K562 (cell line): ENCODE results near the gene ERCC6. TPM values are rescaled to one million over a fixed set of nuclear protein-coding genes. Genes with fewer than 3 reads are reported as not detected.

Experiments
- ATAC-seq: fragments of 200-7000 bp; cut with Tn5 transposase; 3 replicates; pipeline ENCODE4 v1.9.1; 2020; ENCODE audit warnings: moderate library complexity
- BruUV-seq: library from RNA; stranded (reverse); fragments of 400-500 nt; replicated peaks from 2 replicates; lab custom pipeline; 2021; lab: Mats Ljungman, UMichigan
- CTCF ChIA-PET: fragments of 300-600 bp; formaldehyde crosslinking; extraction: SDS; loops from one replicate; lab custom pipeline; 2021; ENCODE audit warnings: low intra/inter-chr PET ratio; lab: Yijun Ruan, JAX
- POLR2A ChIA-PET: fragments of 300-600, 350-650 bp; sonication (Branson Sonifier 250); formaldehyde crosslinking; extraction: SDS; loops from one replicate; lab custom pipeline; 2021; ENCODE audit warnings: antibody characterized with exemption, inconsistent platforms; lab: Yijun Ruan, JAX
- DNase-seq, 4 experiments: peaks; one replicate each; pipeline versions ENCODE4 v3.0.0 to v3.0.0-alpha.2; 2011 to 2018; ENCODE audit warnings: low spot score in 3 of 4, mixed read lengths in 3 of 4; ENCODE audit errors: extremely low read depth in 1 of 4
- FAIRE-seq: peaks from 2 replicates; lab custom pipeline; 2011; peaks lifted over from hg19 to GRCh38; lab: Jason Lieb, UNC
- H2AFZ ChIP-seq: 2 replicates; pipeline ENCODE4 v1.6.0; 2011; ENCODE audit warnings: low read depth, low read length, control low read depth, inconsistent platforms
- H3K27ac ChIP-seq: fragments of 200-600 bp; 3 replicates; pipeline ENCODE4 v1.8.0; 2011; ENCODE audit warnings: low read depth, mild to moderate bottlenecking, control low read depth, inconsistent platforms, low read length, moderate library complexity, mixed read lengths; ENCODE audit errors: extremely low read depth
- H3K27me3 ChIP-seq, 2 experiments: fragments of 300-600 bp in 1 of 2; 2 replicates in 1 of 2; 3 replicates in 1 of 2; pipeline versions ENCODE4 v1.6.0 to v1.8.0; 2011; ENCODE audit warnings: inconsistent platforms in 2 of 2, low read length in 2 of 2, mild to moderate bottlenecking in 1 of 2, mixed read lengths in 1 of 2, moderate library complexity in 1 of 2; ENCODE audit not compliant: control insufficient read depth in 2 of 2, insufficient read depth in 2 of 2
- H3K36me3 ChIP-seq: fragments of 300-600 bp; 3 replicates; pipeline ENCODE4 v1.8.0; 2011; ENCODE audit warnings: mild to moderate bottlenecking, low read length, inconsistent platforms; ENCODE audit not compliant: control insufficient read depth, insufficient read depth
- H3K4me1 ChIP-seq, 2 experiments: fragments of 200-600 bp in 1 of 2; replicated peaks in 1 of 2; 2 replicates in 1 of 2; 3 replicates in 1 of 2; pipeline versions ENCODE4 v1.5.1 to v1.8.0; 2011; ENCODE audit warnings: inconsistent platforms in 2 of 2, low read length in 2 of 2, mild to moderate bottlenecking in 1 of 2, mixed read lengths in 1 of 2, moderate library complexity in 1 of 2; ENCODE audit not compliant: control insufficient read depth in 2 of 2, insufficient read depth in 2 of 2
- H3K4me2 ChIP-seq: 2 replicates; pipeline ENCODE4 v1.6.1; 2011; ENCODE audit warnings: low read length, control low read depth, inconsistent platforms, mixed read lengths; ENCODE audit not compliant: insufficient read depth
- H3K4me3 ChIP-seq: fragments of 200-600 bp; sonication (generic), shearing (Covaris generic); 2 replicates; pipeline ENCODE4 v1.5.1; 2016; ENCODE audit warnings: control low read depth, inconsistent platforms
- H3K79me2 ChIP-seq: fragments of 200-600 bp; 3 replicates; pipeline ENCODE4 v1.8.0; 2011; ENCODE audit warnings: low read length, inconsistent platforms; ENCODE audit not compliant: control insufficient read depth, insufficient read depth
- H3K9ac ChIP-seq, 2 experiments: 2 replicates each; pipeline versions ENCODE4 v1.6.0 to v1.6.1; 2011; ENCODE audit warnings: low read depth in 2 of 2, low read length in 2 of 2, control low read depth in 1 of 2, inconsistent platforms in 1 of 2, mild to moderate bottlenecking in 1 of 2, mixed read lengths in 1 of 2; ENCODE audit not compliant: insufficient read depth in 1 of 2
- H3K9me1 ChIP-seq: one replicate; pipeline ENCODE4 v1.6.0; 2011; ENCODE audit warnings: inconsistent platforms, mild to moderate bottlenecking, low read length, moderate library complexity; ENCODE audit not compliant: control insufficient read depth, insufficient read depth
- H3K9me3 ChIP-seq: replicated peaks from 2 replicates; pipeline ENCODE4 v1.5.1; 2011; ENCODE audit warnings: low read depth, low read length, inconsistent platforms; ENCODE audit not compliant: control insufficient read depth, insufficient read depth
- H4K20me1 ChIP-seq: replicated peaks from 2 replicates; pipeline ENCODE4 v1.6.1; 2011; ENCODE audit warnings: low read length, inconsistent platforms, mixed read lengths; ENCODE audit not compliant: control insufficient read depth, insufficient read depth
- CEBPB ChIP-seq: fragments of 450-650 bp; IDR thresholded peaks from 2 replicates; pipeline ENCODE4 v1.6.1; 2016; ENCODE audit warnings: missing genetic modification characterization, missing compliant biosample characterization
- CEBPG ChIP-seq, 3 experiments: fragments of 200-800 bp in 1 of 3; sonication (Bioruptor generic) in 1 of 3; sonication (generic) in 1 of 3; formaldehyde crosslinking in 1 of 3; IDR thresholded peaks in 2 of 3; conservative IDR thresholded peaks in 1 of 3; 2 replicates each; pipeline versions ENCODE4 v1.6.1 to v1.8.0; 2016 to 2022; ENCODE audit warnings: missing compliant biosample characterization in 2 of 3, missing genetic modification characterization in 2 of 3, mild to moderate bottlenecking in 1 of 3, missing genetic modification reagents in 1 of 3
- CREBBP ChIP-seq: IDR thresholded peaks from one replicate; pipeline ENCODE4 v1.6.1; 2012; ENCODE audit warnings: low read depth, mild to moderate bottlenecking, control low read depth, inconsistent platforms, low read length
- FOXA3 ChIP-seq, 2 experiments: fragments of 450-650 bp in 1 of 2; sonication (generic) in 1 of 2; formaldehyde crosslinking; IDR thresholded peaks in 1 of 2; conservative IDR thresholded peaks in 1 of 2; 2 replicates each; pipeline versions ENCODE4 v1.4.0 to v1.8.0; 2020 to 2022; ENCODE audit warnings: mild to moderate bottlenecking in 2 of 2, missing genetic modification reagents in 1 of 2
- GABPA ChIP-seq: fragments of 200-800 bp; sonication (Bioruptor generic); conservative IDR thresholded peaks from 2 replicates; pipeline ENCODE4 v1.6.1; 2016; ENCODE audit warnings: low read depth, missing genetic modification characterization, missing compliant biosample characterization
- HDAC3 ChIP-seq: fragments of 450-650 bp; IDR thresholded peaks from 2 replicates; pipeline ENCODE4 v1.6.1; 2018; ENCODE audit warnings: borderline replicate concordance, mild to moderate bottlenecking, moderate library complexity; ENCODE audit not compliant: partially characterized antibody
- KDM2B ChIP-seq: fragments of 250-450 bp; sonication (Bioruptor Pico); IDR thresholded peaks from 2 replicates; pipeline ENCODE4 v1.8.0; 2021; ENCODE audit warnings: mild to moderate bottlenecking, moderate library complexity
- ZBTB8A ChIP-seq: fragments of 450-650 bp; IDR thresholded peaks from 2 replicates; pipeline ENCODE4 v1.6.1; 2018; ENCODE audit warnings: mild to moderate bottlenecking, moderate library complexity; ENCODE audit not compliant: partially characterized antibody
- ZC3H11A ChIP-seq: IDR thresholded peaks from 2 replicates; pipeline ENCODE4 v1.6.1; 2012; ENCODE audit warnings: low read depth, low read length, improper control_type of control experiment
- in situ Hi-C: fragments of 300-500 bp; cut with MboI; formaldehyde crosslinking; loops from 4 replicates; pipeline ENCODE4 v1.15.0; 2018; ENCODE audit warnings: inconsistent platforms, mixed read lengths
- intact Hi-C: fragments of 100-400 bp; cut with micrococcal nuclease; formaldehyde crosslinking; loops from 2 replicates; pipeline ENCODE4 v1.14.2; 2022
- polyA plus RNA-seq, 8 experiments: library from polyadenylated mRNA; depleted of rRNA in 4 of 8; stranded (reverse) in 5 of 8; unstranded in 3 of 8; fragments of >200 nt; fragmentation: Nextera tagmentation in 2 of 8; fragmentation: Illumina TruSeq in 1 of 8; extraction: Ambion mirVana in 2 of 8; extraction: Trizol in 1 of 8; gene quantifications; 2 replicates each; pipeline versions ENCODE4 v1.2.1 to v1.2.3, GENCODE V29; 2011 to 2014; ENCODE audit warnings: inconsistent platforms in 1 of 8, missing spikeins in 1 of 8
- total RNA-seq, 7 experiments: library from RNA; depleted of rRNA in 6 of 7; stranded (reverse); fragments of >200 nt in 6 of 7; fragmentation: Illumina TruSeq in 2 of 7; extraction: Trizol in 2 of 7; gene quantifications; 2 replicates each; pipeline versions ENCODE4 v1.2.1 to v1.2.3, GENCODE V29; 2011 to 2021; ENCODE audit warnings: low replicate concordance in 1 of 7
- TF ChIP-seq, protein P1 (sequence below): fragments of 250-450 bp; sonication (Bioruptor Pico); IDR thresholded peaks from 2 replicates; pipeline ENCODE4 v1.5.0; 2020; ENCODE audit warnings: mild to moderate bottlenecking

ERCC6 gene
- total and polyA plus RNA-seq, 9 of the 15 experiments (the other 6 are each of a cell fraction or from before 2014, with no cell fraction given), result 7.8 to 17.7 (median 11.8) TPM

DNA sequence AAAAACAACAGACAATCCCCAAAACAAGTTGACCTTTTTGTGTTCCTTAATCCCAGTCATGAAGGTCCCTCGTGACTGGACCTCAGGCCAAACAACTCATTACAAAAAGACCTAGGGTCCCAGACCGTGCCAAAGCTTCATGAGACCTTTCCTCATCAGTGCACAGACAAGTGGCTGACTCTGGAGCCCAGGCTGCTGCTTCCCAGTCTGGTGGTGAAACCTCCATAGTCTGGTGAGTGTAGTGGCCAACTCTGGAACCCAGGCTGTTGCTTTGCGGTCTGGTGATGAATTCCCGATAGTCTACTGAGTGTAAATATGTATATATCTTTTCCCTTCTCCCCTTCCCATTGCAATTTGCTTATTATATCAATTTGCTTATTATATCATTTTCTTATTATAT, 49.1 kb upstream of the ERCC6 start (continued):
- TF ChIP-seq, protein P1, sequence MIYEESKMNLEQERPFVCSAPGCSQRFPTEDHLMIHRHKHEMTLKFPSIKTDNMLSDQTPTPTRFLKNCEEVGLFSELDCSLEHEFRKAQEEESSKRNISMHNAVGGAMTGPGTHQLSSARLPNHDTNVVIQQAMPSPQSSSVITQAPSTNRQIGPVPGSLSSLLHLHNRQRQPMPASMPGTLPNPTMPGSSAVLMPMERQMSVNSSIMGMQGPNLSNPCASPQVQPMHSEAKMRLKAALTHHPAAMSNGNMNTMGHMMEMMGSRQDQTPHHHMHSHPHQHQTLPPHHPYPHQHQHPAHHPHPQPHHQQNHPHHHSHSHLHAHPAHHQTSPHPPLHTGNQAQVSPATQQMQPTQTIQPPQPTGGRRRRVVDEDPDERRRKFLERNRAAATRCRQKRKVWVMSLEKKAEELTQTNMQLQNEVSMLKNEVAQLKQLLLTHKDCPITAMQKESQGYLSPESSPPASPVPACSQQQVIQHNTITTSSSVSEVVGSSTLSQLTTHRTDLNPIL (CRISPR knock-in tag), result no peak
- TF ChIP-seq ZBTB8A (no peak), GABPA (tag) (no peak), ZC3H11A (no peak), FOXA3 (CRISPR knock-in tag; conservative IDR thresholded peaks at IDR 0.05 in 1 of 2, IDR thresholded peaks at IDR 0.05 in 1 of 2) (no peak), CREBBP (no peak), KDM2B (CRISPR knock-in tag) (no peak)

GRCh38 chr10:49585387-49585786, 46.5 kb upstream of the ERCC6 start:
- H3K36me3 ChIP-seq, result no peaks in the 10 kb centered on the region
- FAIRE-seq, result no peak

More at GRCh38 chr10:49585387-49585786, 46.5 kb upstream of the ERCC6 start:
- Histone ChIP-seq H3K79me2 (no peaks in the 10 kb centered on the region), H3K9me3 (no peaks in the 10 kb centered on the region), H3K4me3 (no peak overlapping the region), H3K9ac (no peak overlapping the region), H3K27ac (no peak overlapping the region), H2AFZ (no peak overlapping the region), H3K4me1 (no peaks in the 10 kb centered on the region), H3K9me1 (no peaks in the 10 kb centered on the region)
- intact Hi-C loops (no loop called here), in situ Hi-C loops (loop anchor here (25.0 kb wide), 1 partner anchor 652 kb away; no protein-coding TSS in a partner anchor)
- ChIA-PET POLR2A (no interaction called here), CTCF (no interaction called here)
- no peak for ATAC-seq
- TF ChIP-seq CEBPG (CRISPR knock-in tag; IDR thresholded peaks at IDR 0.05) (no peak), CEBPG (tag; conservative IDR thresholded peaks at IDR 0.05 in 1 of 2, IDR thresholded peaks at IDR 0.05 in 1 of 2) (peak; percentile 40 to 90; a peak in 3 of 4 replicates), HDAC3 (no peak), CEBPB (tag) (peak; percentile 87)
- TF ChIP-seq, all 486 proteins: peak for 2
- Histone ChIP-seq H3K4me2 (no peak overlapping the region), H3K27me3 (peaks cover 0 to 3% of the 10 kb centered on the region in 2 experiments; a peak in 1 of 5 replicates), H4K20me1 (no peaks in the 10 kb centered on the region)
- DNase-seq, result no peak
- BruUV-seq, result no TSS peak
